DND-41 (cell line): ENCODE data around the gene C14orf180.
"Not testable (repeated sequence)": the region's sequence is repeated elsewhere in the genome, so short reads cannot be mapped to it uniquely, and the experiment has no call there.

Experiments used
- ATAC-seq: fragments of 200-7000 bp; cut with Tn5 transposase; 3 replicates; pipeline ENCODE4 v1.9.1; 2021; ENCODE audit warnings: low read depth; ENCODE audit not compliant: insufficient read depth
- DNase-seq: peaks from one replicate; pipeline ENCODE4 v3.0.0-alpha.2; 2020
- H2AFZ ChIP-seq: 2 replicates; pipeline ENCODE4 v1.6.0; 2012; ENCODE audit warnings: low read depth, low read length
- H3K27ac ChIP-seq: 2 replicates; pipeline ENCODE4 v1.5.1; 2012; ENCODE audit warnings: low read length, inconsistent platforms
- H3K27me3 ChIP-seq: fragments of 200-600 bp; sonication (generic); 2 replicates; pipeline ENCODE4 v1.6.0; 2012; ENCODE audit warnings: low read length, mild to moderate bottlenecking, inconsistent platforms; ENCODE audit not compliant: insufficient read depth, poor library complexity
- H3K36me3 ChIP-seq: 2 replicates; pipeline ENCODE4 v1.5.1; 2012; ENCODE audit warnings: low read length, inconsistent platforms; ENCODE audit not compliant: insufficient read depth
- H3K4me1 ChIP-seq: 2 replicates; pipeline ENCODE4 v1.5.1; 2012; ENCODE audit warnings: mild to moderate bottlenecking, low read length; ENCODE audit not compliant: insufficient read depth
- H3K4me2 ChIP-seq: 2 replicates; pipeline ENCODE4 v1.6.0; 2012; ENCODE audit warnings: mild to moderate bottlenecking, moderate library complexity, low read length, inconsistent platforms; ENCODE audit not compliant: insufficient read depth
- H3K4me3 ChIP-seq, 2 experiments: fragments of 200-600 bp in 1 of 2; shearing (Covaris generic) in 1 of 2; 2 replicates each; pipeline ENCODE4 v1.5.1; 2012 to 2016; ENCODE audit warnings: inconsistent platforms in 2 of 2, low read length in 2 of 2, mild to moderate bottlenecking in 2 of 2, low read depth in 1 of 2, moderate library complexity in 1 of 2
- H3K79me2 ChIP-seq: 2 replicates; pipeline ENCODE4 v1.6.0; 2012; ENCODE audit warnings: low read length, inconsistent platforms; ENCODE audit not compliant: insufficient read depth
- H3K9ac ChIP-seq: 2 replicates; pipeline ENCODE4 v1.6.0; 2012; ENCODE audit warnings: low read depth, mild to moderate bottlenecking, inconsistent platforms, low read length, moderate library complexity
- H3K9me3 ChIP-seq: 2 replicates; pipeline ENCODE4 v1.5.1; 2012; ENCODE audit warnings: low read length, moderate library complexity, mild to moderate bottlenecking, inconsistent platforms; ENCODE audit not compliant: insufficient read depth, severe bottlenecking
- H4K20me1 ChIP-seq: 2 replicates; pipeline ENCODE4 v1.6.0; 2012; ENCODE audit warnings: low read length; ENCODE audit not compliant: insufficient read depth
- CTCF ChIP-seq: IDR thresholded peaks from 2 replicates; pipeline ENCODE4 v1.5.1; 2012; ENCODE audit warnings: borderline replicate concordance, low read length, moderate library complexity, mild to moderate bottlenecking; ENCODE audit not compliant: poor library complexity, severe bottlenecking; ENCODE audit errors: extremely low read depth
- EZH2 ChIP-seq: IDR thresholded peaks from 3 replicates; pipeline ENCODE4 v1.6.1; 2012; ENCODE audit warnings: borderline replicate concordance, low read depth, mild to moderate bottlenecking, moderate library complexity, low read length, inconsistent platforms; ENCODE audit not compliant: severe bottlenecking

The C14orf180 gene

GRCh38 chr14:104576970-104577332 is 2.6 kb upstream of the C14orf180 start:
- H3K4me2 ChIP-seq, result no peak overlapping the region
- ATAC-seq, result no peak
- no peak overlapping the region for H3K4me3 ChIP-seq
- no peak overlapping the region for H3K27ac ChIP-seq
- H3K79me2 ChIP-seq, result no peaks in the 10 kb centered on the region
- no peaks in the 10 kb centered on the region for H3K36me3 ChIP-seq
- no peaks in the 10 kb centered on the region for H3K4me1 ChIP-seq
- DNase-seq, result no peak
- H3K27me3 ChIP-seq, result no peaks in the 10 kb centered on the region
- H3K9ac ChIP-seq, result no peak overlapping the region
- no peak for TF ChIP-seq EZH2
- no peak for TF ChIP-seq CTCF
- H3K9me3 ChIP-seq, result no peaks in the 10 kb centered on the region
- no peaks in the 10 kb centered on the region; the same call in 1 of the 2 replicates for H4K20me1 ChIP-seq
- no peak overlapping the region for H2AFZ ChIP-seq

- Histone ChIP-seq H3K9ac (no peak overlapping the region), H3K36me3 (no peaks in the 10 kb centered on the region), H3K4me1 (no peaks in the 10 kb centered on the region), H3K4me2 (no peak overlapping the region), H3K27me3 (no peaks in the 10 kb centered on the region), H3K4me3 (no peak overlapping the region), H2AFZ (no peak overlapping the region), H3K9me3 (no peaks in the 10 kb centered on the region), H3K27ac (no peak overlapping the region), H4K20me1 (no peaks in the 10 kb centered on the region; the same call in 1 of the 2 replicates), H3K79me2 (no peaks in the 10 kb centered on the region)
- ATAC-seq (no peak), DNase-seq (no peak)
- no peak for TF ChIP-seq EZH2
Measured at GRCh38 chr14:104577426-104577825, 2.1 kb upstream of the C14orf180 start.

GRCh38 chr14:104577847-104578301 is 1.7 kb upstream of the C14orf180 start:
- H3K36me3 ChIP-seq, result no peaks in the 10 kb centered on the region
- H2AFZ ChIP-seq, result no peak overlapping the region
- no peaks in the 10 kb centered on the region for H3K4me1 ChIP-seq
- no peak overlapping the region for H3K9ac ChIP-seq
- no peaks in the 10 kb centered on the region for H3K9me3 ChIP-seq
- no peak overlapping the region for H3K27ac ChIP-seq
- no peaks in the 10 kb centered on the region; the same call in 1 of the 2 replicates for H4K20me1 ChIP-seq
- ATAC-seq, result no peak
- H3K4me3 ChIP-seq, result no peak overlapping the region
- H3K79me2 ChIP-seq, result no peaks in the 10 kb centered on the region
- no peak overlapping the region for H3K4me2 ChIP-seq
- H3K27me3 ChIP-seq, result no peaks in the 10 kb centered on the region
- no peak for DNase-seq
- TF ChIP-seq CTCF (no peak), EZH2 (no peak)

GRCh38 chr14:104578321-104578720 is 1.2 kb upstream of the C14orf180 start:
- Histone ChIP-seq H4K20me1 (no peaks in the 10 kb centered on the region; the same call in 1 of the 2 replicates), H3K9ac (no peak overlapping the region), H2AFZ (no peak overlapping the region), H3K9me3 (no peaks in the 10 kb centered on the region), H3K27ac (no peak overlapping the region), H3K79me2 (no peaks in the 10 kb centered on the region), H3K4me2 (no peak overlapping the region), H3K4me3 (no peak overlapping the region), H3K27me3 (no peaks in the 10 kb centered on the region), H3K36me3 (no peaks in the 10 kb centered on the region), H3K4me1 (no peaks in the 10 kb centered on the region)
- TF ChIP-seq EZH2 (no peak), CTCF (no peak)
- DNase-seq (no peak), ATAC-seq (no peak)

GRCh38 chr14:104579939-104580338 is 375 bp downstream of the C14orf180 start:
- not testable (repeated sequence) for H3K36me3 ChIP-seq, H3K27ac ChIP-seq, H4K20me1 ChIP-seq, H3K9me3 ChIP-seq, H3K4me1 ChIP-seq, H3K27me3 ChIP-seq, H3K4me3 ChIP-seq, H3K4me2 ChIP-seq, H3K9ac ChIP-seq, H2AFZ ChIP-seq, ATAC-seq, DNase-seq, H3K79me2 ChIP-seq
